ENCODE data around the gene MASP1.

Gene MASP1

DNA sequence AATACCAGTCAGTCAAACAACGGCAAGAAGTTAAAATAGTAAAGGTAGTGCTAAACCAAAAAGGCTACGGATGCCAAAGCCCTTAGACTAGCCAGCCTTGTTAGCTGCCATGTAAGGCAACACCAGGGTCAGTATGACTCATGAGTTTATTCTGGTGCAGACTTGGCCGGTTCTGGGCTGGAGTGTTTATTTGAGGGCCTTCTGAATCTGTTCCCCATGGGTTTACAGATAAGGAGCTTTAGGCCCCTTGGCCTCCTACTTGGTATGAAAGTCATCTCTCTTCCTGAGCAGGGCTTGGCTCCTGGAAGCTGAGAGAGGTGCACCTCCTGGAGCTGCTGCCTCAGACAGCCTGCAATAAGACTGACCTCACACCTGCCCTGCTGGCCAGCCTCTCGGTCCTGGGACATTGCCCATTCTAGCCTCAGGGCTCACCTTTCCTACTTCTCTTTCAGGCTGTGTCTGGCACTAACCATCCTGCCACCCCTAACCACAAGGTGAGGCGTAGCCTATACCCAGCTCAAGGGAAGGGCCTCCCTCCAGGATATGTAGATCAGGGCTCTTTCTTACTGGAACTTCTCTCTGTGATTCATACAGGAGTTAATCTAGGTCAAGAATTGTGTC is 104.6 kb downstream of the MASP1 start:
- Histone ChIP-seq H3K4me2 (ENCODE audit: low read length) (no peak overlapping the region), H3K36me3 (ENCODE audit: control insufficient read depth, insufficient read depth, low read length) (no peaks in the 10 kb centered on the region), H3K79me2 (ENCODE audit: control insufficient read depth, insufficient read depth, low read length) (no peaks in the 10 kb centered on the region), H3K79me1 (ENCODE audit: low read length) (no peaks in the 10 kb centered on the region), H3K27me3 (ENCODE audit: insufficient read depth, low read length, poor library complexity) (no peaks in the 10 kb centered on the region), H4K8ac (ENCODE audit: low read depth, low read length) (no peak overlapping the region), H3K4ac (ENCODE audit: low read depth, low read length) (no peak overlapping the region), H3K18ac (ENCODE audit: low read length) (no peak overlapping the region), H2BK5ac (ENCODE audit: low read length) (no peak overlapping the region), H3K56ac (ENCODE audit: low read length) (no peak overlapping the region), H2BK15ac (replicated peaks; ENCODE audit: low read depth) (no peak overlapping the region), H3K4me3 (ENCODE audit: low read length) (no peak overlapping the region), H3K9ac (ENCODE audit: low read length) (no peak overlapping the region), H3K4me1 (ENCODE audit: control insufficient read depth, low read depth, low read length) (peaks cover 7% of the 10 kb centered on the region), H4K5ac (ENCODE audit: low read length) (no peak overlapping the region), H2AK5ac (ENCODE audit: low read length) (no peak overlapping the region), H3K23ac (ENCODE audit: low read length) (no peak overlapping the region), H2BK120ac (ENCODE audit: low read depth, low read length) (no peak overlapping the region), H3K27ac (ENCODE audit: low read depth, low read length) (peak overlapping the region; percentile 49)
- no CpG with 5 or more reads among the region's 5 CpGs for WGBS (ENCODE audit: extremely low coverage, insufficient coverage, low lambda C conversion rate)
- peak; percentile 71 for DNase-seq

DNA sequence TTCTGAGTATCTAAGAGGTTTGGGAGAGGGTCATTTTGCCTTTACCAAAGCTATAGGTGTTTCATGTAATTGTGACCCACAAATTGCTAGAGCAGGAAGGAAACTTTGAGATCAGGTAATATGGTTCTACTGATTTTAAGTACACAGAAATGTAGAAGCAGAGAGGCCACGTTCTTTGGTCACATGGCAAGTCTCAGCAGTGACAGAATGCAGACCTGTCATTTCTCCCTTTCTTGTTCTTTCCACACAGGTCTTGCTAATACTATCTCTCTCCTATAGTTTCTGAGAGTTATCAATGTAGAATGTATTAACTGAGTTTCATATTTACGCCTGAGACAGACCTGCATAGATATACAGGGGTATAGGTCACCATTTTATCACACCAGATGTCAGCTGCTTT is 105.2 kb downstream of the MASP1 start:
- Histone ChIP-seq H3K18ac (ENCODE audit: low read length) (peak overlapping the region; percentile 65), H3K4me1 (ENCODE audit: control insufficient read depth, low read depth, low read length) (peaks cover 10% of the 10 kb centered on the region), H2BK120ac (ENCODE audit: low read depth, low read length) (no peak overlapping the region), H3K79me2 (ENCODE audit: control insufficient read depth, insufficient read depth, low read length) (no peaks in the 10 kb centered on the region), H3K4me3 (ENCODE audit: low read length) (no peak overlapping the region), H2AK5ac (ENCODE audit: low read length) (no peak overlapping the region), H4K8ac (ENCODE audit: low read depth, low read length) (no peak overlapping the region), H3K4me2 (ENCODE audit: low read length) (no peak overlapping the region), H3K27me3 (ENCODE audit: insufficient read depth, low read length, poor library complexity) (no peaks in the 10 kb centered on the region), H2BK15ac (replicated peaks; ENCODE audit: low read depth) (no peak overlapping the region), H3K79me1 (ENCODE audit: low read length) (no peaks in the 10 kb centered on the region), H3K4ac (ENCODE audit: low read depth, low read length) (no peak overlapping the region), H2BK5ac (ENCODE audit: low read length) (no peak overlapping the region), H3K36me3 (ENCODE audit: control insufficient read depth, insufficient read depth, low read length) (no peaks in the 10 kb centered on the region), H3K23ac (ENCODE audit: low read length) (no peak overlapping the region), H4K5ac (ENCODE audit: low read length) (no peak overlapping the region), H3K56ac (ENCODE audit: low read length) (no peak overlapping the region), H3K9ac (ENCODE audit: low read length) (no peak overlapping the region), H3K27ac (ENCODE audit: low read depth, low read length) (peak overlapping the region; percentile 49)
- DNase-seq, result no peak
- no CpG with 5 or more reads among the region's 2 CpGs for WGBS (ENCODE audit: extremely low coverage, insufficient coverage, low lambda C conversion rate)

DNA sequence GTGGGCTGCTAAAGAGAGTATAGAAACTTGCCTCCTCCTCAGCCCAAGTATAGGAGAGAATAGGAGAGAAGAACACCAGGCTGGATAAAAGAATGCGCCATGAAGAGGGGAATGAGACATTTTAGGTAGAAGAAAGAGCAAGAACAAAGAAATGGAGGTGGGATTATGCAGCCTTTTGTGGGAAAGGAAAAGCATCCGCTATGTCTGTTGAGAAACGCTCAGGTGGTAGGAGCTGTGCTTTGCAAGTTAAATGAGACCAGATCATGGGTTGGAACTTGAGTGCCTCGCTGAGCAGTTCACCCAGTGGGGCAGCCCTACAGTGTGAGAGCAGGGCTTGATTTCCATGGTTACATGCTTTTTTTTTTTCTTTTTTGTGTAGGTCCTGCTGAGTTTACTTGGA is 105.8 kb downstream of the MASP1 start:
- WGBS (ENCODE audit: extremely low coverage, insufficient coverage, low lambda C conversion rate), result no CpG with 5 or more reads among the region's 4 CpGs
- Histone ChIP-seq H3K18ac (ENCODE audit: low read length) (peak overlapping the region; percentile 39), H2BK5ac (ENCODE audit: low read length) (no peak overlapping the region), H2BK120ac (ENCODE audit: low read depth, low read length) (no peak overlapping the region), H3K9ac (ENCODE audit: low read length) (no peak overlapping the region), H3K4me1 (ENCODE audit: control insufficient read depth, low read depth, low read length) (peaks cover 11% of the 10 kb centered on the region), H3K27ac (ENCODE audit: low read depth, low read length) (peak overlapping the region; percentile 88), H3K23ac (ENCODE audit: low read length) (peak overlapping the region; percentile 57), H4K8ac (ENCODE audit: low read depth, low read length) (no peak overlapping the region), H2BK15ac (replicated peaks; ENCODE audit: low read depth) (peak overlapping the region; percentile 86), H2AK5ac (ENCODE audit: low read length) (no peak overlapping the region), H3K79me1 (ENCODE audit: low read length) (no peaks in the 10 kb centered on the region), H3K4ac (ENCODE audit: low read depth, low read length) (no peak overlapping the region), H4K5ac (ENCODE audit: low read length) (no peak overlapping the region), H3K4me3 (ENCODE audit: low read length) (no peak overlapping the region), H3K36me3 (ENCODE audit: control insufficient read depth, insufficient read depth, low read length) (no peaks in the 10 kb centered on the region), H3K56ac (ENCODE audit: low read length) (no peak overlapping the region), H3K27me3 (ENCODE audit: insufficient read depth, low read length, poor library complexity) (no peaks in the 10 kb centered on the region), H3K79me2 (ENCODE audit: control insufficient read depth, insufficient read depth, low read length) (no peaks in the 10 kb centered on the region), H3K4me2 (ENCODE audit: low read length) (no peak overlapping the region)
- DNase-seq, result peak; percentile 75

Measured in mesendoderm (in vitro differentiated cells).